HepG2 (cell line): Measurements from ENCODE around the gene ATP6V0A1. TPM values are rescaled to one million over a fixed set of nuclear protein-coding genes. Genes with fewer than 3 reads are reported as not detected.

Source experiments
- BHLHE40 ChIP-seq: IDR thresholded peaks from 2 replicates; pipeline ENCODE4 v1.6.1; 2011; ENCODE audit warnings: low read length, improper control_type of control experiment
- CERS6 ChIP-seq: sonication (generic); formaldehyde crosslinking; IDR thresholded peaks from 2 replicates; pipeline ENCODE4 v1.5.0; 2020; ENCODE audit warnings: missing genetic modification reagents
- ERF ChIP-seq: IDR thresholded peaks from 2 replicates; pipeline ENCODE4 v1.6.1; 2018; ENCODE audit warnings: missing biosample characterization, missing genetic modification reagents
- HES4 ChIP-seq: sonication (generic); formaldehyde crosslinking; IDR thresholded peaks from 2 replicates; pipeline ENCODE4 v1.9.0; 2021; ENCODE audit warnings: mild to moderate bottlenecking, missing genetic modification reagents, borderline replicate concordance
- IRX3 ChIP-seq: sonication (generic); formaldehyde crosslinking; IDR thresholded peaks from 2 replicates; pipeline ENCODE4 v1.8.1; 2023; ENCODE audit warnings: mild to moderate bottlenecking, low read depth, missing genetic modification reagents, borderline replicate concordance
- KDM3A ChIP-seq: IDR thresholded peaks from 2 replicates; pipeline ENCODE4 v1.6.1; 2018; ENCODE audit warnings: low read depth, missing compliant biosample characterization
- NFIC ChIP-seq: IDR thresholded peaks from 2 replicates; pipeline ENCODE4 v1.6.1; 2012; ENCODE audit warnings: mild to moderate bottlenecking, low read length, inconsistent platforms
- RAD21 ChIP-seq: fragments of 450-650 bp; formaldehyde crosslinking; IDR thresholded peaks from 2 replicates; pipeline ENCODE4 v1.5.0; 2020; ENCODE audit warnings: mild to moderate bottlenecking
- RNF2 ChIP-seq: fragments of 450-650 bp; conservative IDR thresholded peaks from 2 replicates; pipeline ENCODE4 v1.6.1; 2016; ENCODE audit warnings: low read depth
- SP2 ChIP-seq: sonication (generic); formaldehyde crosslinking; IDR thresholded peaks from 2 replicates; pipeline ENCODE4 v1.5.1; 2020; ENCODE audit warnings: mild to moderate bottlenecking, missing genetic modification reagents
- STAT5B ChIP-seq: sonication (generic); formaldehyde crosslinking; IDR thresholded peaks from 2 replicates; pipeline ENCODE4 v1.4.0; 2020; ENCODE audit warnings: missing genetic modification reagents
- ZBTB42 ChIP-seq: sonication (generic); formaldehyde crosslinking; IDR thresholded peaks from 2 replicates; pipeline ENCODE4 v1.5.0; 2020; ENCODE audit warnings: mild to moderate bottlenecking, missing genetic modification reagents
- ZFP41 ChIP-seq: sonication (generic); formaldehyde crosslinking; IDR thresholded peaks from 2 replicates; pipeline ENCODE4 v1.4.0; 2020; ENCODE audit warnings: mild to moderate bottlenecking, missing genetic modification reagents, borderline replicate concordance
- ZNF101 ChIP-seq: sonication (generic); formaldehyde crosslinking; IDR thresholded peaks from 2 replicates; pipeline ENCODE4 v1.4.0; 2020; ENCODE audit warnings: mild to moderate bottlenecking, low read depth, missing genetic modification reagents, borderline replicate concordance
- ZNF281 ChIP-seq: sonication (generic); formaldehyde crosslinking; IDR thresholded peaks from 2 replicates; pipeline ENCODE4 v1.4.0; 2020; ENCODE audit warnings: missing genetic modification reagents, borderline replicate concordance
- ZNF282 ChIP-seq: fragments of 450-650 bp; IDR thresholded peaks from 2 replicates; pipeline ENCODE4 v1.6.1; 2018; ENCODE audit not compliant: partially characterized antibody
- ZNF34 ChIP-seq: sonication (generic); formaldehyde crosslinking; IDR thresholded peaks from 2 replicates; pipeline ENCODE4 v1.4.0; 2020; ENCODE audit warnings: mild to moderate bottlenecking, missing genetic modification reagents, borderline replicate concordance
- ZNF569 ChIP-seq: sonication (generic); formaldehyde crosslinking; IDR thresholded peaks from 2 replicates; pipeline ENCODE4 v1.5.0; 2020; ENCODE audit warnings: mild to moderate bottlenecking, missing genetic modification reagents, moderate library complexity, borderline replicate concordance
- ZNF780A ChIP-seq: sonication (generic); formaldehyde crosslinking; IDR thresholded peaks from 2 replicates; pipeline ENCODE4 v1.8.0; 2022; ENCODE audit warnings: mild to moderate bottlenecking, missing genetic modification reagents, moderate library complexity
- ZSCAN30 ChIP-seq: sonication (generic); formaldehyde crosslinking; IDR thresholded peaks from 2 replicates; pipeline ENCODE4 v1.5.0; 2020; ENCODE audit warnings: mild to moderate bottlenecking, missing genetic modification reagents
- polyA plus RNA-seq, 8 experiments: library from polyadenylated mRNA; depleted of rRNA in 3 of 8; stranded (reverse) in 7 of 8; unstranded in 1 of 8; fragments of >200 nt; fragmentation: Illumina TruSeq in 4 of 8; extraction: Trizol in 4 of 8; gene quantifications; 2 replicates each; pipeline versions ENCODE4 v1.2.1 to v1.2.3, GENCODE V29; 2011 to 2016; ENCODE audit warnings: low read depth in 4 of 8, missing spikeins in 1 of 8, mixed read lengths in 1 of 8; ENCODE audit not compliant: insufficient read depth in 1 of 8
- total RNA-seq, 5 experiments: library from RNA; depleted of rRNA; stranded (reverse); fragments of >200 nt; fragmentation: Illumina TruSeq; extraction: Trizol; gene quantifications; 2 replicates each; pipeline ENCODE4 v1.2.3, GENCODE V29; 2016; ENCODE audit warnings: low read depth in 1 of 5
- TF ChIP-seq, protein P1 (sequence below): sonication (generic); formaldehyde crosslinking; IDR thresholded peaks from 2 replicates; pipeline ENCODE4 v1.9.0; 2021; ENCODE audit warnings: missing genetic modification reagents, borderline replicate concordance
- TF ChIP-seq, protein P2 (sequence below): sonication (generic); formaldehyde crosslinking; IDR thresholded peaks from 2 replicates; pipeline ENCODE4 v1.9.0; 2021; ENCODE audit warnings: missing genetic modification reagents, borderline replicate concordance

The ATP6V0A1 gene
- total and polyA plus RNA-seq, 2 of the 13 experiments (the other 11 are each of a cell fraction or from before 2014, with no cell fraction given), result 27.9 to 54.1 TPM

DNA sequence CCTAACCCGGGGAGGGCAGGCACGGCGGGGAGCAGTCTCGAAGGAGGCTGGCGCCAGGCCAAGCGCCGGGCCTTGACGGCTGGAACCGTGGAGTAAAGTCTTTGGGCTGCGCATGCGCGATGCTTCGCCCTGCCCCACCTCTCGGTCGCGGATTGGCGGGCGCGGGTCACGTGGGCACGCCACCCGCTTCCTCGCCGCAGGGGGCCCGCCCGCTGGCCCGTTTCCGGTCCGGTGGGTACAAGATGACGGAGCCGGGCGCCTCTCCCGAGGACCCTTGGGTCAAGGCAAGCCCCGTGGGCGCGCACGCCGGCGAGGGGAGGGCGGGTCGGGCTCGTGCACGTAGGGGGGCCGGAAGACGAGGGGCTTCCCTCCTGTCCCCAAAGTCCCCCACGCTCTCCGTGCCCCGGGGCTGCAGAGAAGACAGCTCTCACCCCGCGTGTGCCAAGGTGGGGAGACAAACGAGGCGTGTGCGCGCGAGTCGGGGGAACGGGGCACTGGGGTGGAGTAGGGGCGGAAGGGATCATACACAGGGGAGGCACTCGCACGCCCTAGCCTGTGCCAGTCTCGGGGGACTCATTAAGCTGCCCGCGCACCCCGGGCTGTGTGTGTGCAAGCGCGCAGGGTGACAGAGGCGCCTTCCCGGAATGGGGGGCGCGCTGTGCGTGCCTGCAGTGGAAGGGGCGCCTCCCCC, 108.3 kb downstream of the ATP6V0A1 start, which contains the start of gene MLX (continued):
- TF ChIP-seq KDM3A, result peak; percentile 17; the same call in 1 of the 2 replicates
- TF ChIP-seq RNF2, result no peak; the same call in 1 of the 2 replicates
- no peak for TF ChIP-seq ZBTB42 (CRISPR knock-in tag)
- no peak; the same call in 1 of the 2 replicates for TF ChIP-seq STAT5B (CRISPR knock-in tag)
- TF ChIP-seq ZSCAN30 (CRISPR knock-in tag), result no peak
- no peak for TF ChIP-seq ZNF780A (CRISPR knock-in tag)
- peak; percentile 89; the same call in 1 of the 2 replicates for TF ChIP-seq IRX3 (CRISPR knock-in tag)
- TF ChIP-seq, protein P1, sequence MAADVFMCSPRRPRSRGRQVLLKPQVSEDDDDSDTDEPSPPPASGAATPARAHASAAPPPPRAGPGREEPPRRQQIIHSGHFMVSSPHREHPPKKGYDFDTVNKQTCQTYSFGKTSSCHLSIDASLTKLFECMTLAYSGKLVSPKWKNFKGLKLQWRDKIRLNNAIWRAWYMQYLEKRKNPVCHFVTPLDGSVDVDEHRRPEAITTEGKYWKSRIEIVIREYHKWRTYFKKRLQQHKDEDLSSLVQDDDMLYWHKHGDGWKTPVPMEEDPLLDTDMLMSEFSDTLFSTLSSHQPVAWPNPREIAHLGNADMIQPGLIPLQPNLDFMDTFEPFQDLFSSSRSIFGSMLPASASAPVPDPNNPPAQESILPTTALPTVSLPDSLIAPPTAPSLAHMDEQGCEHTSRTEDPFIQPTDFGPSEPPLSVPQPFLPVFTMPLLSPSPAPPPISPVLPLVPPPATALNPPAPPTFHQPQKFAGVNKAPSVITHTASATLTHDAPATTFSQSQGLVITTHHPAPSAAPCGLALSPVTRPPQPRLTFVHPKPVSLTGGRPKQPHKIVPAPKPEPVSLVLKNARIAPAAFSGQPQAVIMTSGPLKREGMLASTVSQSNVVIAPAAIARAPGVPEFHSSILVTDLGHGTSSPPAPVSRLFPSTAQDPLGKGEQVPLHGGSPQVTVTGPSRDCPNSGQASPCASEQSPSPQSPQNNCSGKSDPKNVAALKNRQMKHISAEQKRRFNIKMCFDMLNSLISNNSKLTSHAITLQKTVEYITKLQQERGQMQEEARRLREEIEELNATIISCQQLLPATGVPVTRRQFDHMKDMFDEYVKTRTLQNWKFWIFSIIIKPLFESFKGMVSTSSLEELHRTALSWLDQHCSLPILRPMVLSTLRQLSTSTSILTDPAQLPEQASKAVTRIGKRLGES, result no peak; the same call in 1 of the 2 replicates
- TF ChIP-seq ZNF282, result no peak
- TF ChIP-seq ERF (CRISPR knock-in tag), result peak; percentile 95; the same call in 1 of the 2 replicates
- no peak for TF ChIP-seq ZNF101 (CRISPR knock-in tag)
- TF ChIP-seq ZNF281 (CRISPR knock-in tag), result peak; percentile 17; the same call in 1 of the 2 replicates
- TF ChIP-seq RAD21 (CRISPR knock-in tag), result peak; percentile 44
- TF ChIP-seq SP2 (CRISPR knock-in tag), result peak; percentile 66
- TF ChIP-seq ZFP41 (CRISPR knock-in tag), result no peak
- TF ChIP-seq ZNF34 (CRISPR knock-in tag), result peak; percentile 88; the same call in 1 of the 2 replicates
- no peak; the same call in 1 of the 2 replicates for TF ChIP-seq BHLHE40
- TF ChIP-seq HES4 (CRISPR knock-in tag), result peak; percentile 45; the same call in 1 of the 2 replicates
- TF ChIP-seq CERS6 (CRISPR knock-in tag), result no peak
- no peak for TF ChIP-seq ZNF569
- TF ChIP-seq NFIC, result peak; percentile 64; the same call in 1 of the 2 replicates
- TF ChIP-seq, protein P2, sequence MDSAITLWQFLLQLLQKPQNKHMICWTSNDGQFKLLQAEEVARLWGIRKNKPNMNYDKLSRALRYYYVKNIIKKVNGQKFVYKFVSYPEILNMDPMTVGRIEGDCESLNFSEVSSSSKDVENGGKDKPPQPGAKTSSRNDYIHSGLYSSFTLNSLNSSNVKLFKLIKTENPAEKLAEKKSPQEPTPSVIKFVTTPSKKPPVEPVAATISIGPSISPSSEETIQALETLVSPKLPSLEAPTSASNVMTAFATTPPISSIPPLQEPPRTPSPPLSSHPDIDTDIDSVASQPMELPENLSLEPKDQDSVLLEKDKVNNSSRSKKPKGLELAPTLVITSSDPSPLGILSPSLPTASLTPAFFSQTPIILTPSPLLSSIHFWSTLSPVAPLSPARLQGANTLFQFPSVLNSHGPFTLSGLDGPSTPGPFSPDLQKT, result 0 out of 2 replicates have a peak, but pooled peaks have one; percentile 41
